Smooth muscle cell (in vitro differentiated cells): ENCODE measurements around the gene POU4F3. TPM values are rescaled to one million over a fixed set of nuclear protein-coding genes. Genes with fewer than 3 reads are reported as not detected.

Source experiments
- DNase-seq: peaks from one replicate; lab custom pipeline; 2025; ENCODE audit not compliant: unreplicated experiment; lab: John Stamatoyannopoulos, UW
- H2AFZ ChIP-seq: fragments of 200-600 bp; sonication (generic); 2 replicates; pipeline ENCODE4 v1.6.0; 2016; ENCODE audit warnings: antibody characterized with exemption, low read depth, mild to moderate bottlenecking
- H3F3A ChIP-seq: fragments of 200-600 bp; sonication (generic); 2 replicates; pipeline ENCODE4 v1.6.0; 2017; ENCODE audit warnings: antibody characterized with exemption, low read depth
- H3K27ac ChIP-seq: fragments of 200-600 bp; sonication (generic); 2 replicates; pipeline ENCODE4 v1.5.1; 2016; ENCODE audit warnings: low read depth, mild to moderate bottlenecking
- H3K27me3 ChIP-seq: fragments of 200-600 bp; sonication (generic); 2 replicates; pipeline ENCODE4 v1.6.1; 2016; ENCODE audit warnings: low read depth, mild to moderate bottlenecking
- H3K36me3 ChIP-seq: fragments of 200-600 bp; sonication (generic); 2 replicates; pipeline ENCODE4 v1.5.1; 2016; ENCODE audit warnings: low read depth
- H3K4me1 ChIP-seq: fragments of 200-600 bp; sonication (generic); 2 replicates; pipeline ENCODE4 v1.5.1; 2016; ENCODE audit warnings: low read depth
- H3K4me2 ChIP-seq: fragments of 200-600 bp; sonication (generic); 2 replicates; pipeline ENCODE4 v1.6.0; 2016; ENCODE audit warnings: mild to moderate bottlenecking
- H3K4me3 ChIP-seq: fragments of 200-600 bp; sonication (generic); 2 replicates; pipeline ENCODE4 v1.5.1; 2016; ENCODE audit warnings: mild to moderate bottlenecking
- H3K79me2 ChIP-seq: fragments of 200-600 bp; sonication (generic); 2 replicates; pipeline ENCODE4 v1.6.0; 2016; ENCODE audit warnings: low read depth, mild to moderate bottlenecking
- H3K9ac ChIP-seq: fragments of 200-600 bp; sonication (generic); 2 replicates; pipeline ENCODE4 v1.6.0; 2016; ENCODE audit warnings: low read depth
- H3K9me3 ChIP-seq: fragments of 200-600 bp; sonication (generic); replicated peaks from 2 replicates; pipeline ENCODE4 v1.5.1; 2016; ENCODE audit warnings: low read depth
- H4K20me1 ChIP-seq: fragments of 200-600 bp; sonication (generic); 2 replicates; pipeline ENCODE4 v1.6.0; 2016; ENCODE audit warnings: low read depth
- CTCF ChIP-seq: fragments of 200-600 bp; sonication (generic); IDR thresholded peaks from 2 replicates; pipeline ENCODE4 v1.5.1; 2017; ENCODE audit warnings: borderline replicate concordance, mild to moderate bottlenecking, antibody characterized with exemption; ENCODE audit not compliant: insufficient read depth, poor library complexity, severe bottlenecking
- WGBS: methylation state at CpG from one replicate; pipeline ENCODE4 v1.1.7; 2016; ENCODE audit warnings: low lambda C conversion rate; 5-methylcytosine and 5-hydroxymethylcytosine counted together
- polyA plus RNA-seq: library from polyadenylated mRNA; unstranded; fragments of >200 nt; fragmentation: Nextera tagmentation; extraction: Ambion mirVana; gene quantifications from 2 replicates; pipeline ENCODE4 v1.2.1, GENCODE V29; 2016
- total RNA-seq: library from RNA; depleted of rRNA; stranded (reverse); fragments of >200 nt; gene quantifications from 2 replicates; pipeline ENCODE4 v1.2.3, GENCODE V29; 2014

Gene POU4F3
- total and polyA plus RNA-seq, 2 experiments from 2014 or later: not detected

GRCh38 chr5:146306838-146307237 lies 31.8 kb upstream of the POU4F3 start:
- H3F3A ChIP-seq: no peaks in the 10 kb centered on the region
- no peaks in the 10 kb centered on the region for H3K4me1 ChIP-seq
- H3K27me3 ChIP-seq: peaks cover 36% of the 10 kb centered on the region
- no peak overlapping the region for H3K27ac ChIP-seq
- no peaks in the 10 kb centered on the region for H3K9me3 ChIP-seq
- no peak for TF ChIP-seq CTCF
- H3K4me3 ChIP-seq: no peak overlapping the region
- H3K4me2 ChIP-seq: no peak overlapping the region
- H2AFZ ChIP-seq: no peak overlapping the region
- no peaks in the 10 kb centered on the region for H4K20me1 ChIP-seq
- H3K36me3 ChIP-seq: no peaks in the 10 kb centered on the region
- no peak overlapping the region for H3K9ac ChIP-seq
- WGBS: 80% methylated on average over 1 of the region's 1 CpG
- no peaks in the 10 kb centered on the region for H3K79me2 ChIP-seq
- DNase-seq: no peak

- no peaks in the 10 kb centered on the region for H3K9me3 ChIP-seq
- H4K20me1 ChIP-seq: no peaks in the 10 kb centered on the region
- DNase-seq: no peak
- no peaks in the 10 kb centered on the region for H3K4me1 ChIP-seq
- no peak overlapping the region for H3K4me2 ChIP-seq
- H3K4me3 ChIP-seq: no peak overlapping the region
- 84% methylated on average over 2 of the region's 2 CpGs for WGBS
- TF ChIP-seq CTCF: no peak
- no peaks in the 10 kb centered on the region for H3F3A ChIP-seq
- H3K27ac ChIP-seq: no peak overlapping the region
- H2AFZ ChIP-seq: no peak overlapping the region
- H3K27me3 ChIP-seq: peaks cover 33% of the 10 kb centered on the region
- no peak overlapping the region for H3K9ac ChIP-seq
- H3K79me2 ChIP-seq: no peaks in the 10 kb centered on the region
- H3K36me3 ChIP-seq: no peaks in the 10 kb centered on the region
Measured at GRCh38 chr5:146307796-146308195, 30.8 kb upstream of the POU4F3 start.

GRCh38 chr5:146310540-146310939 lies 28.1 kb upstream of the POU4F3 start:
- H3K79me2 ChIP-seq: no peaks in the 10 kb centered on the region
- no peak for TF ChIP-seq CTCF
- H3K36me3 ChIP-seq: no peaks in the 10 kb centered on the region
- H3K4me2 ChIP-seq: no peak overlapping the region
- H3K4me3 ChIP-seq: no peak overlapping the region
- no peaks in the 10 kb centered on the region for H3K9me3 ChIP-seq
- H3K4me1 ChIP-seq: no peaks in the 10 kb centered on the region
- H4K20me1 ChIP-seq: no peaks in the 10 kb centered on the region
- no peak for DNase-seq
- H3K27me3 ChIP-seq: peaks cover 31% of the 10 kb centered on the region
- H3K27ac ChIP-seq: no peak overlapping the region
- H2AFZ ChIP-seq: no peak overlapping the region
- no peaks in the 10 kb centered on the region for H3F3A ChIP-seq
- no peak overlapping the region for H3K9ac ChIP-seq

GRCh38 chr5:146311278-146311677 lies 27.4 kb upstream of the POU4F3 start:
- Histone ChIP-seq H3F3A (no peaks in the 10 kb centered on the region), H3K4me3 (no peak overlapping the region), H3K4me1 (no peaks in the 10 kb centered on the region), H4K20me1 (no peaks in the 10 kb centered on the region), H3K27ac (no peak overlapping the region), H2AFZ (no peak overlapping the region), H3K9ac (no peak overlapping the region), H3K9me3 (no peaks in the 10 kb centered on the region), H3K79me2 (no peaks in the 10 kb centered on the region), H3K4me2 (no peak overlapping the region), H3K27me3 (peaks cover 24% of the 10 kb centered on the region), H3K36me3 (no peaks in the 10 kb centered on the region)
- DNase-seq: no peak
- TF ChIP-seq CTCF: no peak
- WGBS: 91% methylated on average over 5 of the region's 5 CpGs
